DND-41 (cell line): ENCODE measurements around the gene MCTP2.

Experiments
- ATAC-seq: fragments of 200-7000 bp; cut with Tn5 transposase; 3 replicates; pipeline ENCODE4 v1.9.1; 2021; ENCODE audit warnings: low read depth; ENCODE audit not compliant: insufficient read depth
- DNase-seq: peaks from one replicate; pipeline ENCODE4 v3.0.0-alpha.2; 2020
- H2AFZ ChIP-seq: 2 replicates; pipeline ENCODE4 v1.6.0; 2012; ENCODE audit warnings: low read depth, low read length
- H3K27ac ChIP-seq: 2 replicates; pipeline ENCODE4 v1.5.1; 2012; ENCODE audit warnings: low read length, inconsistent platforms
- H3K27me3 ChIP-seq: fragments of 200-600 bp; sonication (generic); 2 replicates; pipeline ENCODE4 v1.6.0; 2012; ENCODE audit warnings: low read length, mild to moderate bottlenecking, inconsistent platforms; ENCODE audit not compliant: insufficient read depth, poor library complexity
- H3K36me3 ChIP-seq: 2 replicates; pipeline ENCODE4 v1.5.1; 2012; ENCODE audit warnings: low read length, inconsistent platforms; ENCODE audit not compliant: insufficient read depth
- H3K4me1 ChIP-seq: 2 replicates; pipeline ENCODE4 v1.5.1; 2012; ENCODE audit warnings: mild to moderate bottlenecking, low read length; ENCODE audit not compliant: insufficient read depth
- H3K4me2 ChIP-seq: 2 replicates; pipeline ENCODE4 v1.6.0; 2012; ENCODE audit warnings: mild to moderate bottlenecking, moderate library complexity, low read length, inconsistent platforms; ENCODE audit not compliant: insufficient read depth
- H3K4me3 ChIP-seq, 2 experiments: fragments of 200-600 bp in 1 of 2; shearing (Covaris generic) in 1 of 2; 2 replicates each; pipeline ENCODE4 v1.5.1; 2012 to 2016; ENCODE audit warnings: inconsistent platforms in 2 of 2, low read length in 2 of 2, mild to moderate bottlenecking in 2 of 2, low read depth in 1 of 2, moderate library complexity in 1 of 2
- H3K79me2 ChIP-seq: 2 replicates; pipeline ENCODE4 v1.6.0; 2012; ENCODE audit warnings: low read length, inconsistent platforms; ENCODE audit not compliant: insufficient read depth
- H3K9ac ChIP-seq: 2 replicates; pipeline ENCODE4 v1.6.0; 2012; ENCODE audit warnings: low read depth, mild to moderate bottlenecking, inconsistent platforms, low read length, moderate library complexity
- H3K9me3 ChIP-seq: 2 replicates; pipeline ENCODE4 v1.5.1; 2012; ENCODE audit warnings: low read length, moderate library complexity, mild to moderate bottlenecking, inconsistent platforms; ENCODE audit not compliant: insufficient read depth, severe bottlenecking
- H4K20me1 ChIP-seq: 2 replicates; pipeline ENCODE4 v1.6.0; 2012; ENCODE audit warnings: low read length; ENCODE audit not compliant: insufficient read depth
- CTCF ChIP-seq: IDR thresholded peaks from 2 replicates; pipeline ENCODE4 v1.5.1; 2012; ENCODE audit warnings: borderline replicate concordance, low read length, moderate library complexity, mild to moderate bottlenecking; ENCODE audit not compliant: poor library complexity, severe bottlenecking; ENCODE audit errors: extremely low read depth
- EZH2 ChIP-seq: IDR thresholded peaks from 3 replicates; pipeline ENCODE4 v1.6.1; 2012; ENCODE audit warnings: borderline replicate concordance, low read depth, mild to moderate bottlenecking, moderate library complexity, low read length, inconsistent platforms; ENCODE audit not compliant: severe bottlenecking

MCTP2 gene

GRCh38 chr15:94272251-94272898 lies 41.0 kb downstream of the MCTP2 start:
- peaks cover 10% of the 10 kb centered on the region; the same call in 1 of the 2 replicates for H3K4me1 ChIP-seq
- no peak overlapping the region for H3K9ac ChIP-seq
- 0 out of 2 replicates have a peak, but pooled peaks cover 4% of the 10 kb centered on the region for H3K36me3 ChIP-seq
- no peaks in the 10 kb centered on the region for H4K20me1 ChIP-seq
- no peak for TF ChIP-seq CTCF
- H3K4me3 ChIP-seq = no peak overlapping the region
- DNase-seq (no peak), ATAC-seq (no peak)
- peaks cover 3% of the 10 kb centered on the region for H3K9me3 ChIP-seq
- no peak overlapping the region for H2AFZ ChIP-seq
- H3K4me2 ChIP-seq = no peak overlapping the region
- no peak overlapping the region for H3K27ac ChIP-seq
- no peaks in the 10 kb centered on the region for H3K27me3 ChIP-seq
- no peaks in the 10 kb centered on the region for H3K79me2 ChIP-seq

DNA sequence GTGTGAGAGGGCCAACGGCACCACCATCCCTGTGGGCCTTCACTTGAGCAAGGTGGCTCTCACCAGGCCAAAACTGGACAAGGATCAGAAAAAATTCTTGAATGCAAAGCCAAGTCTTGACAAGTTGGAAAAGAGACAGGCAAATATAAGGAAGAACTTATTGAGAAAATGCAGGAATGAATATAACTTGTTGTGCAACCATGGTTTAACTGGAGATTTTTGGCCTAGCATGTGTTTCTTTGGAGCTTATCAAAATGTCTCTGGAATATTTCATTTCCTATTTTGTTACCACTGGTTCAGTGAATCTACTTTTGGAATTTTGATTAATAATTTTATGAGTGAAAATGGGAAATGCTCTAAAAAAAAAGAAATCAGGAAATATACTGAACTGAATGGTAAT lies 42.5 kb downstream of the MCTP2 start:
- Histone ChIP-seq H3K27me3 (no peaks in the 10 kb centered on the region), H3K79me2 (no peaks in the 10 kb centered on the region), H4K20me1 (no peaks in the 10 kb centered on the region), H3K27ac (no peak overlapping the region), H3K9ac (no peak overlapping the region), H3K4me3 (no peak overlapping the region), H3K36me3 (0 out of 2 replicates have a peak, but pooled peaks cover 4% of the 10 kb centered on the region), H3K4me1 (peaks cover 10% of the 10 kb centered on the region; the same call in 1 of the 2 replicates), H3K9me3 (peaks cover 3% of the 10 kb centered on the region), H2AFZ (no peak overlapping the region), H3K4me2 (no peak overlapping the region)
- DNase-seq = no peak
- no peak for TF ChIP-seq EZH2
- no peak for TF ChIP-seq CTCF
- no peak for ATAC-seq

DNA sequence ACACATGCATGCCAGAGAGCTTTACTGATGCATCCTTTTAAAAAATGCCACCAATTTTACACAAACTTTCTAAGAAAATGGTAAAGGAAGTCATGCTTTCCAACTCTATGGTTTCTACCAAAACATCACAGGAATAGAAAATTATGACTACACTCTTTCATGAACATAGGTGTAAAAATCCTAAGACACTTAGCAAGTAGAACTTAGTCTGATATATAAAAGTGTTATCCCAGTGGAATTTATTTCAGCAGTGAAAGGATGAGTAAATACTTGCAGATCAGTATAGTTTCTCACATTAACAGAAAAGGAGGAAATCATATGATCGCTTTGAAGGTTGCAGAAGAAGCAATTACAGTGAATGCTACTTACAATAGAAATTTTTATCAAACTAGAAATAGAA lies 43.4 kb downstream of the MCTP2 start:
- Histone ChIP-seq H3K36me3 (0 out of 2 replicates have a peak, but pooled peaks cover 4% of the 10 kb centered on the region), H3K27me3 (no peaks in the 10 kb centered on the region), H3K27ac (no peak overlapping the region), H3K4me1 (peaks cover 10% of the 10 kb centered on the region; the same call in 1 of the 2 replicates), H2AFZ (no peak overlapping the region), H3K4me3 (no peak overlapping the region), H3K9ac (no peak overlapping the region), H3K4me2 (no peak overlapping the region), H4K20me1 (no peaks in the 10 kb centered on the region), H3K79me2 (no peaks in the 10 kb centered on the region), H3K9me3 (peaks cover 3% of the 10 kb centered on the region)
- ATAC-seq (no peak), DNase-seq (no peak)
- TF ChIP-seq EZH2 (no peak), CTCF (no peak)
